ENCODE results near the gene TNFRSF18. TPM values are rescaled to one million over a fixed set of nuclear protein-coding genes. Genes with fewer than 3 reads are reported as not detected.

TNFRSF18 gene
- polyA plus RNA-seq, 1 donor from 2014 or later, result not detected

DNA sequence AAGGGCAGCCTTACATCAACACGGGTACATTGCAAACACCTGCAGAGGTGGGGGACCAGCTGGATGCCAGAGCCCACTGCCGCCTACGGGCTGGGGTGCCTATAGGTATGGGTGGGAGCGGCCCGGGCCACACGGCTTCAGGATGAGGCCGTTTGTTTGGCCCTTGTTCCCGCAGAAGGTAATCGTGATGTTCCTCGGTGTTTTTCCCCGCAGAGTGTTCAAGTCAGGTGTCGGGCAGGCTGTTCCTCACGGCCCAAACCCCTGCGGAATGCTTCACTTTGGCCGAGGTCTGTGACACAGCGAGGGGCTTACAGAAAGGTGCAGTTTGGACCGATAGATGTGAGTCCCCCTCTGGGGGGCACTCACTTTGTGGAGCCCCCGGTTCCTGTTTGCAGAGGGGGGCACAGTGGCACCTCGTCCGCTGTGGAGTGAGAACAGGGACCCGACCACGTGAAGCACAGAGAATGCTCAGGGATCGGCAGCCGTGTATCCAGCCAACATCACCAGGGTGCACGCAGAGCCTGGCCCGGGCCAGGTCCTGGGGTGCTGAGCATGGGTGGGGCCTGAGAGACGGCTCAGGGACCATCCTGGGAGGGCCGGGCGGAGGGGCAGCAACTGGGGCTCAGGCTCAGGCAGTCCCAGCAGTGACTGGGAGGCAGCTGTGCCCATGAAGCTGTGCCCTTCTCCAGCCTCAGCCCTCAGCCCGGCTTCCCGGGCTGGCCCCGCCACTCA lies 33.2 kb downstream of the TNFRSF18 start:
- H3K27ac ChIP-seq (ENCODE audit: low read length), result no peak overlapping the region
- no peaks in the 10 kb centered on the region for H3K9me3 ChIP-seq (ENCODE audit: low read length)
- H3K4me3 ChIP-seq (ENCODE audit: low read length), result no peak overlapping the region
- no peak overlapping the region for H3K9ac ChIP-seq (ENCODE audit: low read length)
- H3K4me2 ChIP-seq (ENCODE audit: low read length), result no peak overlapping the region
- TF ChIP-seq TAF1 (IDR thresholded peaks at IDR 0.05; ENCODE audit: low read depth), result no peak
- TF ChIP-seq POLR2AphosphoS5 (IDR thresholded peaks at IDR 0.05), result no peak
- TF ChIP-seq, protein P1, sequence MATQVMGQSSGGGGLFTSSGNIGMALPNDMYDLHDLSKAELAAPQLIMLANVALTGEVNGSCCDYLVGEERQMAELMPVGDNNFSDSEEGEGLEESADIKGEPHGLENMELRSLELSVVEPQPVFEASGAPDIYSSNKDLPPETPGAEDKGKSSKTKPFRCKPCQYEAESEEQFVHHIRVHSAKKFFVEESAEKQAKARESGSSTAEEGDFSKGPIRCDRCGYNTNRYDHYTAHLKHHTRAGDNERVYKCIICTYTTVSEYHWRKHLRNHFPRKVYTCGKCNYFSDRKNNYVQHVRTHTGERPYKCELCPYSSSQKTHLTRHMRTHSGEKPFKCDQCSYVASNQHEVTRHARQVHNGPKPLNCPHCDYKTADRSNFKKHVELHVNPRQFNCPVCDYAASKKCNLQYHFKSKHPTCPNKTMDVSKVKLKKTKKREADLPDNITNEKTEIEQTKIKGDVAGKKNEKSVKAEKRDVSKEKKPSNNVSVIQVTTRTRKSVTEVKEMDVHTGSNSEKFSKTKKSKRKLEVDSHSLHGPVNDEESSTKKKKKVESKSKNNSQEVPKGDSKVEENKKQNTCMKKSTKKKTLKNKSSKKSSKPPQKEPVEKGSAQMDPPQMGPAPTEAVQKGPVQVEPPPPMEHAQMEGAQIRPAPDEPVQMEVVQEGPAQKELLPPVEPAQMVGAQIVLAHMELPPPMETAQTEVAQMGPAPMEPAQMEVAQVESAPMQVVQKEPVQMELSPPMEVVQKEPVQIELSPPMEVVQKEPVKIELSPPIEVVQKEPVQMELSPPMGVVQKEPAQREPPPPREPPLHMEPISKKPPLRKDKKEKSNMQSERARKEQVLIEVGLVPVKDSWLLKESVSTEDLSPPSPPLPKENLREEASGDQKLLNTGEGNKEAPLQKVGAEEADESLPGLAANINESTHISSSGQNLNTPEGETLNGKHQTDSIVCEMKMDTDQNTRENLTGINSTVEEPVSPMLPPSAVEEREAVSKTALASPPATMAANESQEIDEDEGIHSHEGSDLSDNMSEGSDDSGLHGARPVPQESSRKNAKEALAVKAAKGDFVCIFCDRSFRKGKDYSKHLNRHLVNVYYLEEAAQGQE (IDR thresholded peaks at IDR 0.05; ENCODE audit: borderline replicate concordance), result no peak
- TF ChIP-seq SMC3 (conservative IDR thresholded peaks at IDR 0.05; ENCODE audit: poor library complexity), result no peak
- no peak for TF ChIP-seq EZH2 (IDR thresholded peaks at IDR 0.05; ENCODE audit: borderline replicate concordance, insufficient read depth, low read length, poor library complexity, severe bottlenecking)
- H3K36me3 ChIP-seq (ENCODE audit: insufficient read depth, low read length), result no peaks in the 10 kb centered on the region
- H3F3A ChIP-seq (ENCODE audit: insufficient read depth, low read length, poor library complexity, severe bottlenecking), result no peaks in the 10 kb centered on the region
- H3K27me3 ChIP-seq (ENCODE audit: insufficient read depth, low read depth, low read length), result no peaks in the 10 kb centered on the region
- H3K9me2 ChIP-seq (ENCODE audit: insufficient read depth, low read length), result no peaks in the 10 kb centered on the region
- no peaks in the 10 kb centered on the region for H3K79me2 ChIP-seq (replicated peaks; ENCODE audit: insufficient read depth, low read length)
- H4K20me1 ChIP-seq (ENCODE audit: insufficient read depth), result no peaks in the 10 kb centered on the region
- no peak overlapping the region for H2AFZ ChIP-seq (ENCODE audit: low read depth, low read length)

DNA sequence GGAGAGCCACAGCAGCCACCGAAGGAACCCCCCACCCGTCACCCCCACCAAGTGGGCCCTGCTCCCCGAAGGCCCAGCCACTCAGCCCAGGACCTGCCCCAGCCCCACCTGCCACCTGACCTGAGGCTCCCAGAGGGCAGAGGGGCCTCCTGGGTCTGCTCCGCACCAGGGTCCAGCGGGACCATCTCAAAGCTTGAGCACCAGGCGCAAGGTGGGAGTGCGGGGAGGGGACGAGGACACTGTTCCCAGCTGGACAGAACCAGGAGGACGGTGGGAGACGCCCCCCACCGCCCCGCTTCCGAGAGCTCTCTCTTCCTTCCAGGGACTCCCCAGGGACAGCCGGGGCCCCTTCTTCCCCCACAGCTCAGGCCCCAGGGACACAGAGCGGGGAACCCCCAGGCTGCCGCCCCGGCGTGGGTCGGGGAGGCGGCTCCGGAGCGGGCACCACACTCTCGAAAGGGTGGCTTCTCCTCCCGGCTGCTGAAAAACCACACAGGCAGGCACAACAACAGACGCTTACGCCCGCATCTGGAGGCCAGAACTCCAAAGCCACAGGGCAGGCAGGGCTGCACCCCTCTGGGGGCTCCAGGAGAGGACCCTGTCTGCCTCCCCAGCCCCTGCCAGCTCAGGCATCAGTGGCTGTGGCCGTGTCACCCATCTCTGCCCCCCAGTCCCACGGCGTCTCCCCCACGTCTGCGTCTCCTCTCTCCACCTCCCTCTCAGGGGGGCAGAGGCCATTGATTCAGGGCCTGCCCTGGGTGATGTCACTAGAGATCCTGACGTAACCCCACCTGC lies 34.6 kb downstream of the TNFRSF18 start:
- Histone ChIP-seq H3K36me3 (ENCODE audit: insufficient read depth, low read length) (no peaks in the 10 kb centered on the region), H3K9me2 (ENCODE audit: insufficient read depth, low read length) (no peaks in the 10 kb centered on the region), H3K4me2 (ENCODE audit: low read length) (no peak overlapping the region), H3K9me3 (ENCODE audit: low read length) (no peaks in the 10 kb centered on the region), H3K9ac (ENCODE audit: low read length) (no peak overlapping the region), H3K27me3 (ENCODE audit: insufficient read depth, low read depth, low read length) (no peaks in the 10 kb centered on the region), H3K79me2 (replicated peaks; ENCODE audit: insufficient read depth, low read length) (no peaks in the 10 kb centered on the region), H3K27ac (ENCODE audit: low read length) (no peak overlapping the region), H4K20me1 (ENCODE audit: insufficient read depth) (no peaks in the 10 kb centered on the region), H2AFZ (ENCODE audit: low read depth, low read length) (no peak overlapping the region), H3K4me3 (ENCODE audit: low read length) (no peak overlapping the region), H3F3A (ENCODE audit: insufficient read depth, low read length, poor library complexity, severe bottlenecking) (no peaks in the 10 kb centered on the region)
- TF ChIP-seq EP300 (conservative IDR thresholded peaks at IDR 0.05; ENCODE audit: poor library complexity, severe bottlenecking) (no peak), RAD21 (conservative IDR thresholded peaks at IDR 0.05) (no peak), TAF1 (IDR thresholded peaks at IDR 0.05; ENCODE audit: low read depth) (no peak), MXI1 (conservative IDR thresholded peaks at IDR 0.05; ENCODE audit: poor library complexity, severe bottlenecking) (no peak)

DNA sequence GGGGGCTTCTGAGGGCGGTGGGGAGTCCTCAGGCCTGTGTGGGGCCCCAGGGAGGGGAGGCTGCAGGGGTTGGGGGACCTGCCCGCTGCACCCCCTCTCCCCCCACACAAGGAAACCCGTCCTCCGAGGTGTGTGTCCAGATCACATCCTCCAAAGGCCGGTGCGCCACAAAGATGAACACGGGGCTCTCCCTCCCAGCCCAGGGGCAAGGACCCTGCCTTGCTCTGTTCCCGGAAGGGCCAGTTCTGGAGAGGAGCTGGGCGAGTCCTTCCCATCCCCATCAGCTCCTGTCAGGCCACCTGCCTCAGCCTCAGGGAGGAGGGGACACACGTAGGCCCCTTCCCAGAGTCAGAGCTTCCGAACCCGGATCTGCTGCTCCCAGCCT lies 35.2 kb downstream of the TNFRSF18 start:
- H3K4me2 ChIP-seq (ENCODE audit: low read length), result no peak overlapping the region
- H3K4me3 ChIP-seq (ENCODE audit: low read length), result no peak overlapping the region
- no peaks in the 10 kb centered on the region for H3K36me3 ChIP-seq (ENCODE audit: insufficient read depth, low read length)
- TF ChIP-seq MXI1 (conservative IDR thresholded peaks at IDR 0.05; ENCODE audit: poor library complexity, severe bottlenecking) (no peak), EZH2 (IDR thresholded peaks at IDR 0.05; ENCODE audit: borderline replicate concordance, insufficient read depth, low read length, poor library complexity, severe bottlenecking) (no peak), EP300 (conservative IDR thresholded peaks at IDR 0.05; ENCODE audit: poor library complexity, severe bottlenecking) (no peak), SMC3 (conservative IDR thresholded peaks at IDR 0.05; ENCODE audit: poor library complexity) (no peak), TAF1 (IDR thresholded peaks at IDR 0.05; ENCODE audit: low read depth) (no peak), RAD21 (conservative IDR thresholded peaks at IDR 0.05) (no peak), POLR2AphosphoS5 (IDR thresholded peaks at IDR 0.05) (no peak)
- TF ChIP-seq, protein P2, sequence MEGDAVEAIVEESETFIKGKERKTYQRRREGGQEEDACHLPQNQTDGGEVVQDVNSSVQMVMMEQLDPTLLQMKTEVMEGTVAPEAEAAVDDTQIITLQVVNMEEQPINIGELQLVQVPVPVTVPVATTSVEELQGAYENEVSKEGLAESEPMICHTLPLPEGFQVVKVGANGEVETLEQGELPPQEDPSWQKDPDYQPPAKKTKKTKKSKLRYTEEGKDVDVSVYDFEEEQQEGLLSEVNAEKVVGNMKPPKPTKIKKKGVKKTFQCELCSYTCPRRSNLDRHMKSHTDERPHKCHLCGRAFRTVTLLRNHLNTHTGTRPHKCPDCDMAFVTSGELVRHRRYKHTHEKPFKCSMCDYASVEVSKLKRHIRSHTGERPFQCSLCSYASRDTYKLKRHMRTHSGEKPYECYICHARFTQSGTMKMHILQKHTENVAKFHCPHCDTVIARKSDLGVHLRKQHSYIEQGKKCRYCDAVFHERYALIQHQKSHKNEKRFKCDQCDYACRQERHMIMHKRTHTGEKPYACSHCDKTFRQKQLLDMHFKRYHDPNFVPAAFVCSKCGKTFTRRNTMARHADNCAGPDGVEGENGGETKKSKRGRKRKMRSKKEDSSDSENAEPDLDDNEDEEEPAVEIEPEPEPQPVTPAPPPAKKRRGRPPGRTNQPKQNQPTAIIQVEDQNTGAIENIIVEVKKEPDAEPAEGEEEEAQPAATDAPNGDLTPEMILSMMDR (IDR thresholded peaks at IDR 0.05; ENCODE audit: poor library complexity, severe bottlenecking), result no peak
- TF ChIP-seq, protein P1 (IDR thresholded peaks at IDR 0.05; ENCODE audit: borderline replicate concordance), result no peak
- no peaks in the 10 kb centered on the region for H3K9me2 ChIP-seq (ENCODE audit: insufficient read depth, low read length)
- no peak overlapping the region for H2AFZ ChIP-seq (ENCODE audit: low read depth, low read length)
- no peaks in the 10 kb centered on the region for H3K79me2 ChIP-seq (replicated peaks; ENCODE audit: insufficient read depth, low read length)
- no peaks in the 10 kb centered on the region for H3K9me3 ChIP-seq (ENCODE audit: low read length)
- no peak overlapping the region for H3K27ac ChIP-seq (ENCODE audit: low read length)
- H4K20me1 ChIP-seq (ENCODE audit: insufficient read depth), result no peaks in the 10 kb centered on the region
- H3K9ac ChIP-seq (ENCODE audit: low read length), result no peak overlapping the region
- no peaks in the 10 kb centered on the region for H3K27me3 ChIP-seq (ENCODE audit: insufficient read depth, low read depth, low read length)
- H3F3A ChIP-seq (ENCODE audit: insufficient read depth, low read length, poor library complexity, severe bottlenecking), result no peaks in the 10 kb centered on the region

All from neural cell (in vitro differentiated cells).